GM23338 (cell line): ENCODE results near the gene TENT5A. TPM values are rescaled to one million over a fixed set of nuclear protein-coding genes. Genes with fewer than 3 reads are reported as not detected.

Experiments used
- ATAC-seq: fragments of 200-7000 bp; cut with Tn5 transposase; 3 replicates; pipeline ENCODE4 v1.9.1; 2020
- DNase-seq: peaks from one replicate; pipeline ENCODE4 v3.0.0-alpha.2; 2015; ENCODE audit warnings: low spot score
- H2AFZ ChIP-seq: fragments of 200-600 bp; sonication (generic); 2 replicates; pipeline ENCODE4 v1.8.0; 2016; ENCODE audit warnings: antibody characterized with exemption, mild to moderate bottlenecking, moderate library complexity
- H3F3A ChIP-seq: fragments of 200-600 bp; sonication (generic); replicated peaks from 2 replicates; pipeline ENCODE4 v1.8.0; 2017; ENCODE audit warnings: antibody characterized with exemption, mixed run types, low read depth
- H3K27ac ChIP-seq: fragments of 200-600 bp; sonication (generic); 2 replicates; pipeline ENCODE4 v1.6.1; 2016; ENCODE audit warnings: low read depth
- H3K27me3 ChIP-seq: fragments of 200-600 bp; sonication (generic); 2 replicates; pipeline ENCODE4 v1.8.0; 2016; ENCODE audit warnings: mild to moderate bottlenecking, mixed run types, moderate library complexity; ENCODE audit not compliant: insufficient read depth
- H3K36me3 ChIP-seq: fragments of 200-600 bp; sonication (generic); 2 replicates; pipeline ENCODE4 v1.8.0; 2016; ENCODE audit warnings: mild to moderate bottlenecking; ENCODE audit not compliant: insufficient read depth
- H3K4me1 ChIP-seq: fragments of 200-600 bp; sonication (generic); 2 replicates; pipeline ENCODE4 v1.8.0; 2016; ENCODE audit warnings: mild to moderate bottlenecking, moderate library complexity; ENCODE audit not compliant: insufficient read depth
- H3K4me2 ChIP-seq: fragments of 200-600 bp; sonication (generic); 2 replicates; pipeline ENCODE4 v1.7.1; 2017; ENCODE audit warnings: mixed run types
- H3K4me3 ChIP-seq: fragments of 200-600 bp; sonication (generic); 2 replicates; pipeline ENCODE4 v1.6.1; 2016; ENCODE audit warnings: mixed run types
- H3K79me2 ChIP-seq: fragments of 200-600 bp; sonication (generic); replicated peaks from 2 replicates; pipeline ENCODE4 v1.8.0; 2017; ENCODE audit warnings: mild to moderate bottlenecking; ENCODE audit not compliant: insufficient read depth
- H3K9me2 ChIP-seq: fragments of 200-600 bp; sonication (generic); 2 replicates; pipeline ENCODE4 v1.8.0; 2017; ENCODE audit not compliant: insufficient read depth
- H4K20me1 ChIP-seq: fragments of 200-600 bp; sonication (generic); replicated peaks from 2 replicates; pipeline ENCODE4 v1.8.0; 2017; ENCODE audit warnings: mild to moderate bottlenecking; ENCODE audit not compliant: insufficient read depth
- H3K27ac Mint-ChIP-seq: 2 replicates; pipeline ENCODE4 v1.8.0; 2020; ENCODE audit warnings: inconsistent platforms, mild to moderate bottlenecking, moderate library complexity, mixed read lengths
- H3K27me3 Mint-ChIP-seq: 3 replicates; pipeline ENCODE4 v1.8.0; 2022; ENCODE audit warnings: low read depth, mild to moderate bottlenecking, moderate library complexity, mixed read lengths, inconsistent platforms; ENCODE audit not compliant: insufficient read depth, poor library complexity
- H3K36me3 Mint-ChIP-seq: 3 replicates; pipeline ENCODE4 v1.8.0; 2021; ENCODE audit warnings: low read depth, mild to moderate bottlenecking, inconsistent platforms, moderate library complexity, mixed read lengths
- H3K4me1 Mint-ChIP-seq: 3 replicates; pipeline ENCODE4 v1.8.0; 2020; ENCODE audit warnings: mild to moderate bottlenecking, inconsistent platforms, mixed read lengths
- H3K4me3 Mint-ChIP-seq: 3 replicates; pipeline ENCODE4 v1.8.0; 2021; ENCODE audit warnings: moderate library complexity, mild to moderate bottlenecking, inconsistent platforms, mixed read lengths
- H3K9me3 Mint-ChIP-seq: 3 replicates; pipeline ENCODE4 v1.8.0; 2020; ENCODE audit warnings: moderate library complexity, mild to moderate bottlenecking, inconsistent platforms, mixed read lengths
- EZH2 ChIP-seq: fragments of 200-600 bp; sonication (generic); IDR thresholded peaks from one replicate; pipeline ENCODE4 v1.8.0; 2017; ENCODE audit warnings: antibody characterized with exemption, mild to moderate bottlenecking, low read depth; ENCODE audit not compliant: unreplicated experiment
- STAT1 ChIP-seq: IDR thresholded peaks from one replicate; pipeline ENCODE4 v1.6.1; 2016; ENCODE audit warnings: antibody characterized with exemption; ENCODE audit not compliant: unreplicated experiment
- ZNF331 ChIP-seq: fragments of 250-450 bp; sonication (Bioruptor Pico); IDR thresholded peaks from 2 replicates; pipeline ENCODE4 v1.5.0; 2020; ENCODE audit warnings: low read depth, mild to moderate bottlenecking, moderate library complexity
- polyA plus RNA-seq: library from polyadenylated mRNA; unstranded; fragments of >200 nt; fragmentation: Nextera tagmentation; extraction: Ambion mirVana; gene quantifications from 2 replicates; pipeline ENCODE4 v1.2.1, GENCODE V29; 2016
- total RNA-seq: library from RNA; depleted of rRNA; stranded (reverse); fragments of >200 nt; shearing (Covaris generic); gene quantifications from 2 replicates; pipeline ENCODE4 v1.2.3, GENCODE V29; 2014
- TF ChIP-seq, protein P1 (sequence below): fragments of 250-450 bp; sonication (Bioruptor Pico); IDR thresholded peaks from 2 replicates; pipeline ENCODE4 v1.5.0; 2020; ENCODE audit warnings: mild to moderate bottlenecking, moderate library complexity
- TF ChIP-seq, protein P2 (sequence below): IDR thresholded peaks from one replicate; pipeline ENCODE4 v1.6.1; 2018; ENCODE audit warnings: antibody characterized with exemption; ENCODE audit not compliant: unreplicated experiment

TENT5A gene
- total and polyA plus RNA-seq, 2 experiments from 2014 or later: 3.8 to 4.7 TPM

DNA sequence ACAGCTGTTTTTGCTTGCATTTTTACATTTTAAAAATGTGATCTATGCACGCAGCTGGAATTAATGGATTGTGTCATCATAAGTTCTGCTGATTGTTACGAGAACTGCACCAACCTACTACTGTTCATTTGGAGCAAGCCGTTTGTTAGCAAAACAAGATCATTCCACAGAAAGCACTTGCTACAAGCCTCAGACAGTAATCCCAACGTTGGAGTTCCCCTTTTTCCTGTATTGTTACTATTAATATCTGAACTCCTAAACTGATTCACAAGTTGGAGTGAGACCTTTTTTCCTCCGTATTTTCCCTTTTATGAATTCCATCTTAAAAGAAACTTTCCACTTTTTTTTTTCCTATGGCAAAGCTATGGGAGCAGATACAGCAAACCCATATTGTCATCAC lies 3.5 kb downstream of the TENT5A start:
- no peak overlapping the region for H3K4me3 Mint-ChIP-seq
- H3K9me2 ChIP-seq: no peaks in the 10 kb centered on the region
- no peak overlapping the region for H3K27ac ChIP-seq
- H3K79me2 ChIP-seq: no peaks in the 10 kb centered on the region; the same call in 1 of the 2 replicates
- peaks cover 38% of the 10 kb centered on the region for H3K27me3 ChIP-seq
- H3K4me3 ChIP-seq: no peak overlapping the region
- H2AFZ ChIP-seq: no peak overlapping the region
- H3K9me3 Mint-ChIP-seq: peaks cover 3% of the 10 kb centered on the region; the same call in 1 of the 3 replicates
- H3K4me2 ChIP-seq: no peak overlapping the region
- H3K27me3 Mint-ChIP-seq: peaks cover 23% of the 10 kb centered on the region
- H3K27ac Mint-ChIP-seq: no peak overlapping the region
- DNase-seq (no peak), ATAC-seq (no peak)
- TF ChIP-seq, protein P1, sequence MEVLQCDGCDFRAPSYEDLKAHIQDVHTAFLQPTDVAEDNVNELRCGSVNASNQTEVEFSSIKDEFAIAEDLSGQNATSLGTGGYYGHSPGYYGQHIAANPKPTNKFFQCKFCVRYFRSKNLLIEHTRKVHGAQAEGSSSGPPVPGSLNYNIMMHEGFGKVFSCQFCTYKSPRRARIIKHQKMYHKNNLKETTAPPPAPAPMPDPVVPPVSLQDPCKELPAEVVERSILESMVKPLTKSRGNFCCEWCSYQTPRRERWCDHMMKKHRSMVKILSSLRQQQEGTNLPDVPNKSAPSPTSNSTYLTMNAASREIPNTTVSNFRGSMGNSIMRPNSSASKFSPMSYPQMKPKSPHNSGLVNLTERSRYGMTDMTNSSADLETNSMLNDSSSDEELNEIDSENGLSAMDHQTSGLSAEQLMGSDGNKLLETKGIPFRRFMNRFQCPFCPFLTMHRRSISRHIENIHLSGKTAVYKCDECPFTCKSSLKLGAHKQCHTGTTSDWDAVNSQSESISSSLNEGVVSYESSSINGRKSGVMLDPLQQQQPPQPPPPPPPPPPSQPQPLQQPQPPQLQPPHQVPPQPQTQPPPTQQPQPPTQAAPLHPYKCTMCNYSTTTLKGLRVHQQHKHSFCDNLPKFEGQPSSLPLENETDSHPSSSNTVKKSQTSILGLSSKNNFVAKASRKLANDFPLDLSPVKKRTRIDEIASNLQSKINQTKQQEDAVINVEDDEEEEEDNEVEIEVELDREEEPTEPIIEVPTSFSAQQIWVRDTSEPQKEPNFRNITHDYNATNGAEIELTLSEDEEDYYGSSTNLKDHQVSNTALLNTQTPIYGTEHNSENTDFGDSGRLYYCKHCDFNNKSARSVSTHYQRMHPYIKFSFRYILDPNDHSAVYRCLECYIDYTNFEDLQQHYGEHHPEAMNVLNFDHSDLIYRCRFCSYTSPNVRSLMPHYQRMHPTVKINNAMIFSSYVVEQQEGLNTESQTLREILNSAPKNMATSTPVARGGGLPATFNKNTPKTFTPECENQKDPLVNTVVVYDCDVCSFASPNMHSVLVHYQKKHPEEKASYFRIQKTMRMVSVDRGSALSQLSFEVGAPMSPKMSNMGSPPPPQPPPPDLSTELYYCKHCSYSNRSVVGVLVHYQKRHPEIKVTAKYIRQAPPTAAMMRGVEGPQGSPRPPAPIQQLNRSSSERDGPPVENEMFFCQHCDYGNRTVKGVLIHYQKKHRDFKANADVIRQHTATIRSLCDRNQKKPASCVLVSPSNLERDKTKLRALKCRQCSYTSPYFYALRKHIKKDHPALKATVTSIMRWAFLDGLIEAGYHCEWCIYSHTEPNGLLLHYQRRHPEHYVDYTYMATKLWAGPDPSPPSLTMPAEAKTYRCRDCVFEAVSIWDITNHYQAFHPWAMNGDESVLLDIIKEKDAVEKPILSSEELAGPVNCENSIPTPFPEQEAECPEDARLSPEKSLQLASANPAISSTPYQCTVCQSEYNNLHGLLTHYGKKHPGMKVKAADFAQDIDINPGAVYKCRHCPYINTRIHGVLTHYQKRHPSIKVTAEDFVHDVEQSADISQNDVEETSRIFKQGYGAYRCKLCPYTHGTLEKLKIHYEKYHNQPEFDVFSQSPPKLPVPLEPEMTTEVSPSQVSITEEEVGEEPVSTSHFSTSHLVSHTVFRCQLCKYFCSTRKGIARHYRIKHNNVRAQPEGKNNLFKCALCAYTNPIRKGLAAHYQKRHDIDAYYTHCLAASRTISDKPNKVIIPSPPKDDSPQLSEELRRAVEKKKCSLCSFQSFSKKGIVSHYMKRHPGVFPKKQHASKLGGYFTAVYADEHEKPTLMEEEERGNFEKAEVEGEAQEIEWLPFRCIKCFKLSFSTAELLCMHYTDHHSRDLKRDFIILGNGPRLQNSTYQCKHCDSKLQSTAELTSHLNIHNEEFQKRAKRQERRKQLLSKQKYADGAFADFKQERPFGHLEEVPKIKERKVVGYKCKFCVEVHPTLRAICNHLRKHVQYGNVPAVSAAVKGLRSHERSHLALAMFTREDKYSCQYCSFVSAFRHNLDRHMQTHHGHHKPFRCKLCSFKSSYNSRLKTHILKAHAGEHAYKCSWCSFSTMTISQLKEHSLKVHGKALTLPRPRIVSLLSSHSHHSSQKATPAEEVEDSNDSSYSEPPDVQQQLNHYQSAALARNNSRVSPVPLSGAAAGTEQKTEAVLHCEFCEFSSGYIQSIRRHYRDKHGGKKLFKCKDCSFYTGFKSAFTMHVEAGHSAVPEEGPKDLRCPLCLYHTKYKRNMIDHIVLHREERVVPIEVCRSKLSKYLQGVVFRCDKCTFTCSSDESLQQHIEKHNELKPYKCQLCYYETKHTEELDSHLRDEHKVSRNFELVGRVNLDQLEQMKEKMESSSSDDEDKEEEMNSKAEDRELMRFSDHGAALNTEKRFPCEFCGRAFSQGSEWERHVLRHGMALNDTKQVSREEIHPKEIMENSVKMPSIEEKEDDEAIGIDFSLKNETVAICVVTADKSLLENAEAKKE: no peak
- TF ChIP-seq EZH2 (no peak), STAT1 (no peak), ZNF331 (CRISPR knock-in tag) (no peak)
- TF ChIP-seq, protein P2, sequence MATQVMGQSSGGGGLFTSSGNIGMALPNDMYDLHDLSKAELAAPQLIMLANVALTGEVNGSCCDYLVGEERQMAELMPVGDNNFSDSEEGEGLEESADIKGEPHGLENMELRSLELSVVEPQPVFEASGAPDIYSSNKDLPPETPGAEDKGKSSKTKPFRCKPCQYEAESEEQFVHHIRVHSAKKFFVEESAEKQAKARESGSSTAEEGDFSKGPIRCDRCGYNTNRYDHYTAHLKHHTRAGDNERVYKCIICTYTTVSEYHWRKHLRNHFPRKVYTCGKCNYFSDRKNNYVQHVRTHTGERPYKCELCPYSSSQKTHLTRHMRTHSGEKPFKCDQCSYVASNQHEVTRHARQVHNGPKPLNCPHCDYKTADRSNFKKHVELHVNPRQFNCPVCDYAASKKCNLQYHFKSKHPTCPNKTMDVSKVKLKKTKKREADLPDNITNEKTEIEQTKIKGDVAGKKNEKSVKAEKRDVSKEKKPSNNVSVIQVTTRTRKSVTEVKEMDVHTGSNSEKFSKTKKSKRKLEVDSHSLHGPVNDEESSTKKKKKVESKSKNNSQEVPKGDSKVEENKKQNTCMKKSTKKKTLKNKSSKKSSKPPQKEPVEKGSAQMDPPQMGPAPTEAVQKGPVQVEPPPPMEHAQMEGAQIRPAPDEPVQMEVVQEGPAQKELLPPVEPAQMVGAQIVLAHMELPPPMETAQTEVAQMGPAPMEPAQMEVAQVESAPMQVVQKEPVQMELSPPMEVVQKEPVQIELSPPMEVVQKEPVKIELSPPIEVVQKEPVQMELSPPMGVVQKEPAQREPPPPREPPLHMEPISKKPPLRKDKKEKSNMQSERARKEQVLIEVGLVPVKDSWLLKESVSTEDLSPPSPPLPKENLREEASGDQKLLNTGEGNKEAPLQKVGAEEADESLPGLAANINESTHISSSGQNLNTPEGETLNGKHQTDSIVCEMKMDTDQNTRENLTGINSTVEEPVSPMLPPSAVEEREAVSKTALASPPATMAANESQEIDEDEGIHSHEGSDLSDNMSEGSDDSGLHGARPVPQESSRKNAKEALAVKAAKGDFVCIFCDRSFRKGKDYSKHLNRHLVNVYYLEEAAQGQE: no peak
- H3K36me3 Mint-ChIP-seq: peaks cover 10% of the 10 kb centered on the region; the same call in 2 of the 3 replicates
- peaks cover 3% of the 10 kb centered on the region; the same call in 1 of the 2 replicates for H3K4me1 ChIP-seq
- H3K36me3 ChIP-seq: no peaks in the 10 kb centered on the region
- peaks cover 11% of the 10 kb centered on the region for H3K4me1 Mint-ChIP-seq
- H3F3A ChIP-seq: no peaks in the 10 kb centered on the region
- 0 out of 2 replicates have a peak, but pooled peaks cover 6% of the 10 kb centered on the region for H4K20me1 ChIP-seq
